Stimulated activated CD8-positive, alpha-beta memory T cell treated with anti-CD3 and anti-CD28 coated beads, Interleukin-7, amount 100 ng/mL, for 24 hours (primary cell): Measurements from ENCODE around the gene MOCS1.

Experiments used
- DNase-seq: peaks from one replicate; pipeline ENCODE4 v3.0.0-alpha.2; 2020; ENCODE audit warnings: low read depth

MOCS1 gene

GRCh38 chr6:39948199-39948791 lies 14.0 kb upstream of the MOCS1 start:
- no peak for DNase-seq

DNA sequence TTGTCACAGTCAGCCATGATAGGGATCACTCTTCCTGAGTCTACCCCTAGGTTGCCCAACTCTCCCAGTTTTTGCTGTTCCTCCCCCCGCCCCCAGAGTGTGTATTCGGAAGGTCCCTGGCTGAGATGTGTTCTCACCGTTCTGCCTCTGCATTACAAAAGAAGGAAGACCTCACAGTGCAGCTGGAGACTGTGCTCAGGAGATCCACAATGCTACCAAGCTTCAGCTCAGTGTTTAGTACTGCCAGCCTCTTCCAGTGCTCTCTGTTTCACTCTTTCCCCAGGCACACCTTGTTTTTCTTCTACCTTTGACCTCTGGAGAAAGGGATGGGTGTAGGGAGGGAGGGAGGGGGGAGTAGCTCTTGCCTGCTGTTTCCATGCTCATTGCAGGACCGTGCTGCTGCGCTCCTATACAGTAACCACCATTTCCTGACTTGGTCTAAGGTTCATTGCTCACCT lies 13.4 kb upstream of the MOCS1 start:
- no peak for DNase-seq

DNA sequence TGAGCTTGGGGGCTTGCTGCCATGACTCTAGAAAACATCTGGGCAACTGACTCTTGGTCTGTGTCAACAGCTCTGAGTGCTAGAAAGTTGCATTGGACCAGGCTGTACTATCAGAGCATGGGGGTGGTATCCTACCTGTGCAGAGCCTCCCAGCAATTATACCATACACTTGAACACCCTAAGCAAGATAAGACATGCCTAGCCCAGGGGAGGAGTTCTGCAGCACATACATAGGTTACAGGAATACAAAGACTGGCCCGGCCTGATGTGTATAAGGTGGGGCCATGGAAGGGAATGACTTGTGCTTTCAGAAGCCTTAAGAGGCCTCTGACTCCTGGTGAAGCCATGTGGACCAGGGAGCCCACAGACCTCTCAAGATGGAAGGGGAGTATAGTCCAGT lies 11.4 kb upstream of the MOCS1 start:
- no peak for DNase-seq

- DNase-seq: no peak
Measured at GRCh38 chr6:39942903-39943580, 8.8 kb upstream of the MOCS1 start.

GRCh38 chr6:39941820-39942219 lies 7.6 kb upstream of the MOCS1 start:
- no peak for DNase-seq

DNA sequence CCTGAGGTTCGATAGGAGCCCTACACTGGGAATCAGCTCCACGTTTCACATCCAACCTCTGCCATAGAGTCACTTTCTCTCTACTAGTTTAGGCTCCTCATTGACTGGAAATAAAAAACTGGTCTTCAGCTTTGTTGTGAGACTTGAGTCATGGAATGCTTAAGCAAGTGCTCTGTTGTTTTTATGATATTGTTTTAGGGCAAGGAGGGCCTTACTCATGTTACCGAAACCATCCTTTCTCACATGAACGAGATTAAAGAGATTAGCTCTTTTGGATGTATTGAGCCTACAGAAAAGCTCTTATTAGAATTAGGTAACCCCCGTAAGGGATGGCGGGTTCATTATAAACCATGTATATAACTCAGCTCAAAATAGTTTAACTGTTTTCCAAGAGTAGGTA lies 6.9 kb upstream of the MOCS1 start:
- DNase-seq: no peak

GRCh38 chr6:39938773-39939654 lies 4.8 kb upstream of the MOCS1 start:
- DNase-seq: no peak

- no peak for DNase-seq
Measured at GRCh38 chr6:39937686-39938333, 3.5 kb upstream of the MOCS1 start.

DNA sequence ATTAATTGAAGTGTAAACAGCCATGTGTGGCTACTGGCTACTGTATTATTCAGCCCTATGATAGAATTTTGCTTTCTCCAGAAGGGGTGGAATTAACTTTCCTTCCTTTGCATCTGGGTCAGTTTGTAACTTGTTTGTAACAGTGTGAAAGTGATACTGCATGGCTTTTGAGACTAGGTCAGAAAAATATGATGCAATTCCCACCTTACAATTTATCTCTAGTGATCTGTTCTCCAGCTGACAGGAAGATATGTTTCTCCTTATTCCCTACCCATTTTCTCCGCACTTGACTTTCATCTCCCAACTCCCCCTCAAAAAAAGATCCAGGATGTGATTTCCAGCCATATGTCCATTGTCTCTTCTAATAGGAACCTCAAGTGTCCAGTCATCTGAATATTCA lies 2.6 kb upstream of the MOCS1 start:
- no peak for DNase-seq

- DNase-seq: no peak
Measured at GRCh38 chr6:39935241-39935640, 979 bp upstream of the MOCS1 start.

- DNase-seq: no peak
Measured at GRCh38 chr6:39933669-39934130, 562 bp downstream of the MOCS1 start.

GRCh38 chr6:39932386-39932910 lies 1.8 kb downstream of the MOCS1 start:
- DNase-seq: no peak

GRCh38 chr6:39931607-39932006 lies 2.7 kb downstream of the MOCS1 start:
- no peak for DNase-seq

DNA sequence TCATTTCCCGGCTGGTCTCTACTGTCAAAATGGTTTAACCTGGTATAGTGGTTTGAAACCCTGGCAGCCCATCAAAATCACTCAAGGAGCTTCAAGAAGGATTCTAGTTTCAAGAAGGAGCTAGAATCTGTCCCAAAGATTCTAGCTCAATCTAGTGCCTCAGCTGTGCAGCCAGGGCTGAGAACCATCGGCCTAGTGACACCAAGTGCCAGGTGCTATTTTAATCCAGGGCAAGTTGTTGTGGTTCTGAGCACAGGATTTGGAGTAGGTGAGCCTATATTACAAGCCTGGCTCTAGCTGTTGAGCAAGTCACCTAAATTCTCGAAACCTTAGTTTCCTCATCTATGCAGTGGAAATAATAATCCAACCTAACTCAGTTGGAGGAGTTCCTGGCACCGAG lies 3.7 kb downstream of the MOCS1 start:
- DNase-seq: no peak

DNA sequence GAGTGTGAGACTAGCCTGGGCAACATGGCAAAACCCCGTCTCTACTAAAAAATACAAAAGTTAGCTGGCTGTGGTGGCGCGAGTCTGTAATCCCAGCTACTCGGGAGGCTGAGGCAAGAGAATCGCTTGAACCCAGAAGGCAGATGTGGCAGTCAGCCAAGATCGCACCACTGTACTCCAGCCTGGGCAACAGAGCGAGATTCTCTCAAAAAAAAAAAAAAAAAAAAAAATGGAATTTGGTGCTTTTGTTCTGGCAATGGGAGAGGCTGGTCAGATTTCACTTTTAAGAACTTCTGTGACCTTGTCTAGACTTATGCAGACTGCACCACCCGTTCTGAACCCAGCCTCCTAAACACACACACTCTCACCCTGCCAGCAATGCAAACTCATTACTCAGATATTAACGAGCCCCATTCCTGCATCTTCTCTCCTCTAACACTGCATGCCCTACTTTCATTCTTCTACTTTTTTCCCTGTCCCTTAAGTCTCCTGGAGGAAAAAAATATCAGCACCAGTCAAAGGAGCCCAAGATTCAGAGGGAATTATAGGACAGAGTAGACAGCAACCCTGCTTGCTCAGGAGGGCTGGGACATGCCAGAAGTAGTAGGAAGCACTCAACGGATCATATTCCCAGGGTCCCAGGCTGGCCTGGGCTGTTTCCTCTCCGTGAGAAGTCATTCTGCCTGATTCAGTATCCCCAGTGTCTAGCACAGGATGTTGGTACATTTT lies 4.4 kb downstream of the MOCS1 start:
- no peak for DNase-seq

- DNase-seq: no peak
Measured at GRCh38 chr6:39929039-39929732, 5.1 kb downstream of the MOCS1 start.

GRCh38 chr6:39927159-39927558 lies 7.1 kb downstream of the MOCS1 start:
- DNase-seq: no peak

GRCh38 chr6:39926668-39927067 lies 7.6 kb downstream of the MOCS1 start:
- no peak for DNase-seq

GRCh38 chr6:39925931-39926290 lies 8.4 kb downstream of the MOCS1 start:
- no peak for DNase-seq

GRCh38 chr6:39925191-39925930 lies 8.9 kb downstream of the MOCS1 start:
- DNase-seq: no peak
